Ectodermal cell (in vitro differentiated cells): Measurements from ENCODE around the gene PHLPP1.

Source experiments
- H3K27ac ChIP-seq: 2 replicates; pipeline ENCODE4 v1.7.0; 2013; ENCODE audit warnings: mild to moderate bottlenecking, low read depth, low read length; ENCODE audit not compliant: insufficient read depth, poor library complexity, severe bottlenecking
- H3K27me3 ChIP-seq: 2 replicates; pipeline ENCODE4 v1.7.0; 2013; ENCODE audit warnings: mild to moderate bottlenecking, low read length; ENCODE audit not compliant: insufficient read depth, control insufficient read depth, poor library complexity, severe bottlenecking
- H3K36me3 ChIP-seq: one replicate; pipeline ENCODE4 v1.7.0; 2013; ENCODE audit warnings: low read length; ENCODE audit not compliant: control insufficient read depth, insufficient read depth
- H3K4me1 ChIP-seq: one replicate; pipeline ENCODE4 v1.7.0; 2013; ENCODE audit warnings: low read length; ENCODE audit not compliant: control insufficient read depth, insufficient read depth
- H3K4me3 ChIP-seq: 2 replicates; pipeline ENCODE4 v1.7.0; 2013; ENCODE audit warnings: low read depth, low read length, control low read depth; ENCODE audit not compliant: insufficient read depth
- H3K9me3 ChIP-seq: 2 replicates; pipeline ENCODE4 v1.7.0; 2013; ENCODE audit warnings: mild to moderate bottlenecking, low read length, moderate library complexity; ENCODE audit not compliant: control insufficient read depth
- WGBS, 2 experiments: methylation state at CpG; one replicate each; pipeline ENCODE4 v1.1.7; 2013; ENCODE audit warnings: missing lambda C conversion rate in 2 of 2; 5-methylcytosine and 5-hydroxymethylcytosine counted together

The PHLPP1 gene

GRCh38 chr18:62841405-62841804, 126.1 kb downstream of the PHLPP1 start:
- Histone ChIP-seq H3K27ac (no peak overlapping the region), H3K9me3 (no peaks in the 10 kb centered on the region), H3K4me3 (no peak overlapping the region), H3K27me3 (no peaks in the 10 kb centered on the region), H3K36me3 (no peaks in the 10 kb centered on the region), H3K4me1 (no peaks in the 10 kb centered on the region)
- 77 to 100% methylated on average over 1 of the region's 1 CpG for WGBS, 2 experiments

DNA sequence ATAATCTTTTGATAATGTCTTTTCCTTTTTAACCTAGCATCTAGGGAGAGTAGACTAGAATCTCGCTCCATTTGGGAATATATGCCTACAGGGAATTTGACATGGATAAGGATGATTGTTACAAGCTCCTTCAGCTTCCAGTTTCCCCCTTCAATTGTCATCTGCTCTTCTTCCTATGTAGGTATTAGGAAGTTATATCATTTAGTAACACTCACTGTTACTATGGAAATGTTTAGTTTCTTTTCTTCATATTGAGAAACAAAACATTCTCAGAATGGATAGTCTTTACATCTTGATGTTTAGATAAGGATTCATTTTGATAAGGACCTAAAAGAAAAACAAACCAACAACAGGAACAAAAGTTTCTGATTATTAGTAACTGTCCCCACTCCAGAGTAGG, 127.6 kb downstream of the PHLPP1 start:
- H3K4me1 ChIP-seq, result no peaks in the 10 kb centered on the region
- H3K36me3 ChIP-seq, result no peaks in the 10 kb centered on the region
- WGBS, 2 experiments, result 100% methylated on average over 1 of the region's 1 CpG
- no peaks in the 10 kb centered on the region for H3K9me3 ChIP-seq
- H3K27me3 ChIP-seq, result no peaks in the 10 kb centered on the region
- no peak overlapping the region for H3K4me3 ChIP-seq
- H3K27ac ChIP-seq, result no peak overlapping the region

GRCh38 chr18:62844850-62845643, 129.7 kb downstream of the PHLPP1 start:
- Histone ChIP-seq H3K36me3 (no peaks in the 10 kb centered on the region), H3K9me3 (no peaks in the 10 kb centered on the region), H3K27me3 (no peaks in the 10 kb centered on the region), H3K4me1 (no peaks in the 10 kb centered on the region), H3K4me3 (no peak overlapping the region), H3K27ac (no peak overlapping the region)
- WGBS, 2 experiments, result 88 to 94% methylated on average over 7 of the region's 7 CpGs

- Histone ChIP-seq H3K27ac (no peak overlapping the region), H3K4me3 (no peak overlapping the region), H3K27me3 (no peaks in the 10 kb centered on the region), H3K9me3 (no peaks in the 10 kb centered on the region), H3K36me3 (no peaks in the 10 kb centered on the region), H3K4me1 (no peaks in the 10 kb centered on the region)
Observed at GRCh38 chr18:62846313-62846712, 131.0 kb downstream of the PHLPP1 start.

GRCh38 chr18:62847081-62847480, 131.7 kb downstream of the PHLPP1 start:
- Histone ChIP-seq H3K27ac (no peak overlapping the region), H3K36me3 (no peaks in the 10 kb centered on the region), H3K27me3 (no peaks in the 10 kb centered on the region), H3K4me3 (no peak overlapping the region), H3K4me1 (no peaks in the 10 kb centered on the region), H3K9me3 (no peaks in the 10 kb centered on the region)
- 61 to 64% methylated on average over 4 of the region's 4 CpGs for WGBS, 2 experiments

DNA sequence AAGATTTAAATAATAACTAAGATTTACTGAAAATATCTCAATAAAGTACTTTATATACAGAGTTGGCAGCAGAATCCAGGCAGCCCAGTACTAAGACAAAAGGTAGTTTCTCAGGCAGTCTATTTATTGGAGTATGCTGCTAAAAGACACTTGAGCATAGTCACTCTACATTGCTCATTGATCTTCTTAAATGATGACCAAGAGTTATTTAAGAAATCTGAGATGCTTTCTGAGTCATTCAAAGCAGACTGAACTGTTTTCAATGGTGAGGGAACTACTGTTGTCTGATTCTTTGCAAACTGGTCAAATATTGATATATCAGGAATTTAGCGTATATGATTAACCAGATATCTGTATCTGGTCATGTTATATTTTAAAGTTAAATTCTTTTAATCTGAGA, 133.6 kb downstream of the PHLPP1 start:
- WGBS, 2 experiments, result 100% methylated on average over 1 of the region's 1 CpG; no CpG with 5 or more reads in 1 of the 2 experiments
- Histone ChIP-seq H3K4me1 (no peaks in the 10 kb centered on the region), H3K9me3 (no peaks in the 10 kb centered on the region), H3K27ac (no peak overlapping the region), H3K4me3 (no peak overlapping the region), H3K36me3 (no peaks in the 10 kb centered on the region), H3K27me3 (no peaks in the 10 kb centered on the region)

GRCh38 chr18:62850619-62851306, 135.4 kb downstream of the PHLPP1 start:
- Histone ChIP-seq H3K36me3 (no peaks in the 10 kb centered on the region), H3K9me3 (no peaks in the 10 kb centered on the region), H3K4me3 (no peak overlapping the region), H3K27me3 (no peaks in the 10 kb centered on the region), H3K27ac (no peak overlapping the region), H3K4me1 (no peaks in the 10 kb centered on the region)
- WGBS, 2 experiments, result 94 to 96% methylated on average over 7 of the region's 7 CpGs

- 86 to 92% methylated on average over 2 of the region's 2 CpGs for WGBS, 2 experiments
- Histone ChIP-seq H3K4me3 (no peak overlapping the region), H3K27me3 (no peaks in the 10 kb centered on the region), H3K9me3 (no peaks in the 10 kb centered on the region), H3K27ac (no peak overlapping the region), H3K4me1 (no peaks in the 10 kb centered on the region), H3K36me3 (no peaks in the 10 kb centered on the region)
Observed at GRCh38 chr18:62852851-62853250, 137.5 kb downstream of the PHLPP1 start.

DNA sequence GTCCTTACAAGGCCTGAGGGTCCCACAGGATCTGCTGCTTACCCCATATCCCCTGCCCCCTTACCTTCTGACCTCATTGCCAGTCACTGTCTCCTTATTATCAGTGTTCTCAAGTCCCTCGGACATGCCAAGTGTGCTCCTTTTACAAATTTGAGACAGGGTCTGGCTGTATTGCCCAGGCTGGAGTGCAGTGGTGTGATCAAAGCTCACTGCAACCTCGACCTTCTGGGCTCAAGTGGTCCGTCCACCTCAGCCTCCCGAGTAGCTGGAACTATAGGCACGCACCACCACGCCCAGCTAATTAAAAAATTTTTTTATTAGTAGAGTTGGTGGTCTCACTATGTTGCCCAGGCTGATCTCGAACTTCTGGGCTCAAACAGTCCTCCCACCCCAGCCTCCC, 141.0 kb downstream of the PHLPP1 start:
- Histone ChIP-seq H3K4me1 (no peaks in the 10 kb centered on the region), H3K4me3 (no peak overlapping the region), H3K36me3 (no peaks in the 10 kb centered on the region), H3K27me3 (no peaks in the 10 kb centered on the region), H3K27ac (no peak overlapping the region), H3K9me3 (no peaks in the 10 kb centered on the region)
- WGBS, 2 experiments, result 89 to 93% methylated on average over 7 of the region's 7 CpGs

DNA sequence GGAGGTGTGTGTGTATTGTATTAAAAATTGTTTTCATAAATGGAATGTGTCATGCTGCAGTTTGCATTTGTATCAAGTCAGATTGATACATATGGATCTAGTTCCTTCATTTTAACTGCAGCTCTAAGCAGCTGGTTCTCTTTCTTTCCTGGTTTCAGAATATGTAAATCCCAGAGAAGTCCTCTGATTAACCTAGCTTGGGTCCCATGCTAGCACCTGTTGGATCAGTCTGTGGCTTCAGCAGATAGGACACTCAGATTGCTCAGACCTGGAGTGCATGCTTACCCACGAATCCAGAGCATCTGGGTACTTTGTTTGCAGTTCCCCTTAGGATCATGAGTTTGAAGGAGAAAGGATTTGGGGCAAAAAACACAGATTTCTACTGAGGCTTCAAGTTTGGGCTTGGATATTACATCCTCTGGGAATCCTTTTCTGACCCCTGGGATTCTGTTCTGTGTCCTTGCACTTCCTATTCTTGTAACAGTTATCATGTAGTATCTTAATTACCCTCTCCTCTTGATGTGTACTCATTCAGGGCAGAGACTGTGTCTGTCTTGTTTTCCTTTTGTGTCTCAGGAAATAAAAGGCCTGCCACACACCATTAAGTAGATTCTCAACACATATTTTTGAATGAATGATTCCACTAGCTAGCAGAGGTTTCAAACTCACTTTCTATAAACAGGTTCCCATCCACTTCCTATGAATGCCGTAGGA, 142.1 kb downstream of the PHLPP1 start:
- H3K4me3 ChIP-seq, result no peak overlapping the region
- no peaks in the 10 kb centered on the region for H3K27me3 ChIP-seq
- 89 to 91% methylated on average over 2 of the region's 2 CpGs for WGBS, 2 experiments
- no peak overlapping the region for H3K27ac ChIP-seq
- H3K9me3 ChIP-seq, result no peaks in the 10 kb centered on the region
- no peaks in the 10 kb centered on the region for H3K36me3 ChIP-seq
- no peaks in the 10 kb centered on the region for H3K4me1 ChIP-seq
